Sigmoid colon (tissue), 7 donors: ENCODE measurements around the gene ALG9. TPM values are rescaled to one million over a fixed set of nuclear protein-coding genes. Genes with fewer than 3 reads are reported as not detected.
A peak's percentile ranks its signal among the peaks of the same experiment; 100 is the strongest.

ENCODE experiments used
- DNase-seq: peaks from one replicate; pipeline ENCODE4 v3.0.0-alpha.2; 2019
- H3K27ac ChIP-seq, 4 donors: fragments of 200-600 bp; sonication (generic); one replicate each; pipeline ENCODE4 v1.5.1; 2016 to 2019; ENCODE audit warnings: mild to moderate bottlenecking in 1 of 4
- H3K27me3 ChIP-seq, 3 donors: fragments of 200-600 bp; sonication (generic); one replicate each; pipeline ENCODE4 v1.5.1; 2019; ENCODE audit warnings: mild to moderate bottlenecking in 1 of 3
- H3K36me3 ChIP-seq, 4 donors: fragments of 200-600 bp; sonication (generic); one replicate each; pipeline ENCODE4 v1.5.1; 2016 to 2019
- H3K4me1 ChIP-seq, 4 donors: fragments of 200-600 bp; sonication (generic); one replicate each; pipeline ENCODE4 v1.5.1; 2017 to 2019
- H3K4me3 ChIP-seq, 4 donors: fragments of 200-600 bp; sonication (generic); one replicate each; pipeline ENCODE4 v1.5.1; 2017 to 2019; ENCODE audit warnings: mild to moderate bottlenecking in 2 of 4, moderate library complexity in 1 of 4
- H3K9me3 ChIP-seq, 4 donors: fragments of 200-600 bp in 3 of 4; sonication (generic) in 3 of 4; one replicate each; pipeline versions ENCODE4 v1.5.1 to v1.6.1; 2013 to 2019
- CTCF ChIP-seq, 4 experiments: fragments of 450-650 bp in 3 of 4; fragments of 200-600 bp in 1 of 4; IDR thresholded peaks; one replicate each; pipeline ENCODE4 v1.5.1; 2016 to 2019; ENCODE audit warnings: antibody characterized with exemption in 4 of 4, mild to moderate bottlenecking in 3 of 4, moderate library complexity in 2 of 4
- EP300 ChIP-seq, 4 donors: sonication (generic); formaldehyde crosslinking; IDR thresholded peaks; one replicate each; pipeline ENCODE4 v1.6.1; 2017; ENCODE audit warnings: antibody characterized with exemption in 4 of 4
- POLR2A ChIP-seq, 2 donors: fragments of 450-650 bp; IDR thresholded peaks; one replicate each; pipeline ENCODE4 v1.6.1; 2016; ENCODE audit warnings: antibody characterized with exemption in 2 of 2, mild to moderate bottlenecking in 2 of 2, moderate library complexity in 2 of 2
- POLR2AphosphoS5 ChIP-seq, 4 donors: sonication (generic); formaldehyde crosslinking; IDR thresholded peaks; one replicate each; pipeline ENCODE4 v1.6.1; 2017; ENCODE audit warnings: antibody characterized with exemption in 4 of 4
- WGBS, 2 donors: extraction: QIAGEN DNeasy Blood & Tissue Kit; methylation state at CpG; one replicate each; pipeline ENCODE4 v1.1.7; 2013; 5-methylcytosine and 5-hydroxymethylcytosine counted together
- intact Hi-C: fragments of 100-400 bp; cut with DNase I; formaldehyde crosslinking; loops from one replicate; pipeline ENCODE4 v1.15.1; 2023
- polyA plus RNA-seq, 3 donors: library from polyadenylated mRNA; stranded (reverse); fragments of 200-250 nt; gene quantifications; one replicate each; pipeline ENCODE4 v1.2.3, GENCODE V29; 2013
- total RNA-seq, 4 donors: library from RNA; depleted of rRNA; stranded (reverse); fragments of >200 nt; gene quantifications; one replicate each; pipeline ENCODE4 v1.1.0, GENCODE V29; 2016
- donor health status: healthy with polysubstance abuse.
- donor health status: Bipolar disorder and iron deficiency.
- donor health status: healthy.

ALG9 gene
- total and polyA plus RNA-seq, 7 donors: 6.0 to 40.4 (median 25.5) TPM

DNA sequence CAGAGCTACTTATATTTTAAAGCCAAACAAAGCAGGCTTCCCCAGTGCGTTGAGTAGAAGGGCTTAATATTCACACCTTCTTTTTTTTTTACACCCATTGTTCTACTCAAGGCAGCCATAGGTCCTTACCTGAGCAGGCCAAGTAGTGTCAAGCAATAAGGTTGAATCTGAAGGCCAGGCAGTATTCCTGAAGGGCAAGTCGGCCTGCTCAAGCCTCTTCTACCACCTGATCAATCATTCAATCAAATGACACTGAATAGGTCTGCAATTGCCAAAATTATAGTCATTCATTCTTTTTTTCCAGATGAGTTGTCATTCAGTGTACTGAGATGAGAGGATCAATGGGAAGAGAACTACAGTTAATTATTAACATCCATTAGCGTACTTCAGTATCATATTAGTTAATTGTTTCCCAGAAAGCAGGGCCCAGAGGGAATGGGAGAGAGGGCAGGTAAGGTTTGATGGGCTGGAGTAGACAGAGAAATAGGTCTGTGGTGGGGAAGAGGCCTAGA lies 93.3 kb downstream of the ALG9 start:
- Histone ChIP-seq H3K36me3 (no peaks in the 10 kb centered on the region), H3K27me3 (no peaks in the 10 kb centered on the region), H3K27ac (no peak overlapping the region), H3K4me3 (no peak overlapping the region), H3K9me3 (no peaks in the 10 kb centered on the region), H3K4me1 (no peaks in the 10 kb centered on the region)
- WGBS, 2 donors: 59 to 84% methylated on average over 3 of the region's 3 CpGs
- intact Hi-C loops: loop anchor here (5.0 kb wide), 2 partner anchors 64 to 191 kb away; no protein-coding TSS in a partner anchor
- no peak for DNase-seq
- no peak for TF ChIP-seq POLR2AphosphoS5 (IDR thresholded peaks at IDR 0.05)
- TF ChIP-seq CTCF (IDR thresholded peaks at IDR 0.05): no peak
- TF ChIP-seq POLR2A (IDR thresholded peaks at IDR 0.05): no peak
- no peak for TF ChIP-seq EP300 (IDR thresholded peaks at IDR 0.05)

DNA sequence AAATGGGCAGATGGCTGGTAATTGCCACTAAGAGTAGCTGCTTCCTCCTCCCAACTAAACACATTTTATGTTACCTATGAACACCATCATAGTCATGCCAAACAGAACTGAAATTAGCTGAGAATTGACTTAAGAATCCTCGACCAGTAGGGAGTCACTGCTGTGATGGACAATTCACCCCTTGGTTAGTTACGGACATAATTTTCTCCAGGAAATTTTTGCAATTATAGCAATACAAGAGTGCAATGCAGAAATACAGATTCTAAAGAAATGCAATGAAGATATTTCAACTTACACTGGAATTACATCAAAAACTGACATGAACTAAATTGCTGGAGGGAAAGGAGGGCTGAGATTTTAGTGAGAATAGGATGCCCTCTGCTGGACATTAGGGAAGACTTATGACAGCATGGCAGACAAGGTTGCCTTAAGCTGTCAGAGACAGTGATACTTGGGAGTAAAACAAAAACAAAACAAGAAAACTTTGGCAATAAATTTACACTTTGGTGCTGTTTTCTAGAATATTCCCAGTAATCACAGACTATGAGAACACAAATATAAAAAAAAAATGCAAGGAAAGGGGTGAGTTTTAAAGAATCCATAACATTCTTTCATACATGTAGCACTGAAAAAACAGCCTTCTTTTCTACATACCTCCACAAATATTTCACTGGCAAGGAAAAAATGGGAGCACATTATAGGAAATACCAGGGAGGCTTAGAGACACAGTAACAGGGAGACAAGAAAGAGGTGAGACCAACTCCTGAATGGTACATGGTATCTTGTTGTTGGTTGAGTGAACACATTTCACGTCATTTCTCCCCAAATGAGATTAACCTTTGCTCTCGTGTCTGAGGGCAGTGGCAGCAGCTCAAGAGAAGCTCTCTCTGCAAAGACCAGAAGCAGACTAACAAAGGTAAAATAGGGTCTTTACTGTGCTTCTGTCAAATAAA lies 94.0 kb downstream of the ALG9 start:
- H3K27ac ChIP-seq: peak overlapping the region in 1 of 4 donors; percentile 6
- intact Hi-C loops: loop anchor here (1.0 to 5.0 kb wide), 4 partner anchors 65 to 212 kb away; partner anchors contain the start of gene SIK2

GRCh38 chr11:111776398-111777093 lies 94.8 kb downstream of the ALG9 start:
- no peaks in the 10 kb centered on the region for H3K4me1 ChIP-seq
- TF ChIP-seq EP300 (IDR thresholded peaks at IDR 0.05) (no peak), POLR2AphosphoS5 (IDR thresholded peaks at IDR 0.05) (no peak), POLR2A (IDR thresholded peaks at IDR 0.05) (no peak), CTCF (IDR thresholded peaks at IDR 0.05) (no peak)
- intact Hi-C loops: loop anchor here (1.0 to 5.0 kb wide), 4 partner anchors 66 to 211 kb away; partner anchors contain the start of gene SIK2
- no peaks in the 10 kb centered on the region for H3K36me3 ChIP-seq
- 80 to 90% methylated on average over 6 of the region's 6 CpGs for WGBS, 2 donors
- H3K27me3 ChIP-seq: no peaks in the 10 kb centered on the region
- no peak overlapping the region for H3K4me3 ChIP-seq
- DNase-seq: no peak
- no peaks in the 10 kb centered on the region for H3K9me3 ChIP-seq
- peak overlapping the region in 1 of 4 donors; percentile 6 for H3K27ac ChIP-seq

More for the DNA sequence above, 94.0 kb downstream of the ALG9 start:
- no peaks in the 10 kb centered on the region for H3K9me3 ChIP-seq
- no peak for DNase-seq
- no peaks in the 10 kb centered on the region for H3K27me3 ChIP-seq
- TF ChIP-seq CTCF (IDR thresholded peaks at IDR 0.05) (peak; percentile 69 to 83 (median 76)), POLR2A (IDR thresholded peaks at IDR 0.05) (no peak)
- H3K4me1 ChIP-seq: no peaks in the 10 kb centered on the region
- no peak overlapping the region for H3K4me3 ChIP-seq
- WGBS, 2 donors: 60 to 75% methylated on average over 4 of the region's 4 CpGs
- no peaks in the 10 kb centered on the region for H3K36me3 ChIP-seq

GRCh38 chr11:111774955-111775710 lies 96.2 kb downstream of the ALG9 start:
- 71 to 76% methylated on average over 6 of the region's 6 CpGs for WGBS, 2 donors
- Histone ChIP-seq H3K36me3 (no peaks in the 10 kb centered on the region), H3K9me3 (no peaks in the 10 kb centered on the region), H3K4me3 (no peak overlapping the region), H3K4me1 (no peaks in the 10 kb centered on the region), H3K27ac (peak overlapping the region in 2 of 4 donors; percentile 16 to 20), H3K27me3 (no peaks in the 10 kb centered on the region)
- intact Hi-C loops: loop anchor here (5.0 kb wide), 2 partner anchors 67 to 188 kb away; no protein-coding TSS in a partner anchor
- TF ChIP-seq CTCF (IDR thresholded peaks at IDR 0.05): no peak
- no peak for TF ChIP-seq EP300 (IDR thresholded peaks at IDR 0.05)
- TF ChIP-seq POLR2AphosphoS5 (IDR thresholded peaks at IDR 0.05): no peak
- no peak for TF ChIP-seq POLR2A (IDR thresholded peaks at IDR 0.05)
- no peak for DNase-seq
